ENCODE data around the gene TTC7B. TPM values are rescaled to one million over a fixed set of nuclear protein-coding genes. Genes with fewer than 3 reads are reported as not detected.

Gene TTC7B
- total RNA-seq, 4 donors from 2014 or later, result 0.18 to 53.6 (median 11.2) TPM

DNA sequence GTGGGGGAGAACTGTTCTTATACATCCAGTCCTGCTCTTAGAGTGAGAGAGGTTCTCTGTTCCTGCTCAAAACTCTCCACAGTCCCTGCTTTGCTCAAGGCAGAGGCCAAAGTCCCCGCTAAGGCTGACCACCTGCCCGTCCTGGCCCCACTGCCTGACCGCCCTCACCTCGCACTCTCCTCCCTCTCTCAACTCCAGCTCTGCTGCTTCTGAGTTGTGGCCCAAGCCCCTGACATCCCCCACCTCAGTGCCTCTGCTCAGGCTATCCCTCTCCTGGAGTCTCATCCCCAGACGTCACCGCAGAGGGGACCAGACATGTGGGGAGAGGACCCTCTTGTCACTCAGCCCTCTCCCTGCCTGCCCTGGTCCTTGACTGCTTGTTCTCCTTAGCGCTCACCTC, 308.8 kb downstream of the TTC7B start:
- Histone ChIP-seq H3K9me3 (no peaks in the 10 kb centered on the region), H3K4me3 (no peak overlapping the region), H3K27ac (no peak overlapping the region), H3K36me3 (no peaks in the 10 kb centered on the region), H3K27me3 (no peaks in the 10 kb centered on the region), H3K4me1 (peaks cover 0 to 25% (median 1%) of the 10 kb centered on the region in 4 donors)
- TF ChIP-seq CTCF (IDR thresholded peaks at IDR 0.05), result no peak
- TF ChIP-seq POLR2A (IDR thresholded peaks at IDR 0.05), result no peak
- no peak for DNase-seq

GRCh38 chr14:90506748-90507147, 309.5 kb downstream of the TTC7B start:
- DNase-seq, result no peak
- H3K36me3 ChIP-seq, result no peaks in the 10 kb centered on the region

DNA sequence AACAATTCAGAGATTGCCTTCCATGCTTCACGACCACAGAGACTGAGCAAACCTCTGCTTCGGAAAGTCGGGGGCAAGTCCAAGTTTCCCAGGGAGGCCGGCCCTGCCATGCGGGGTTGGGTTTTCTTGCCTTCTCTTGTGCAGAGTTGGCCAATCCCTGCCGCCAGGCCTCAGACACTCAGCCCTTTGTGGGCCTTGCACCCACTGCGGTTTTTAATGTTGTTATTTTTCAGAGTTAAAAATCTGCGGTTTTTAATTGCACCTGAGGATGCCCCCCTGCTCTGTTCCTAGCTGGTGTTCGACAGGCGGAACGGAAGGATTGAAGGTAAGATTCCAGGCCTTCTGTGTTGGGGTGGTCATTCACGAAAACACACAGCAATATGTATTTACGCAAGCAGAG, 310.7 kb downstream of the TTC7B start:
- Histone ChIP-seq H3K27ac (no peak overlapping the region), H3K9me3 (no peaks in the 10 kb centered on the region), H3K36me3 (no peaks in the 10 kb centered on the region), H3K4me1 (peaks cover 0 to 17% (median 0%) of the 10 kb centered on the region in 4 donors), H3K27me3 (no peaks in the 10 kb centered on the region), H3K4me3 (no peak overlapping the region)
- TF ChIP-seq CTCF (IDR thresholded peaks at IDR 0.05), result no peak
- TF ChIP-seq POLR2A (IDR thresholded peaks at IDR 0.05), result no peak
- no peak for DNase-seq

More at GRCh38 chr14:90506748-90507147, 309.5 kb downstream of the TTC7B start:
- H3K9me3 ChIP-seq, result no peaks in the 10 kb centered on the region
- peaks cover 0 to 20% (median 0%) of the 10 kb centered on the region in 4 donors for H3K4me1 ChIP-seq
- no peak overlapping the region for H3K27ac ChIP-seq
- no peak for TF ChIP-seq POLR2A (IDR thresholded peaks at IDR 0.05)
- no peak for TF ChIP-seq CTCF (IDR thresholded peaks at IDR 0.05)
- no peak overlapping the region for H3K4me3 ChIP-seq
- no peaks in the 10 kb centered on the region for H3K27me3 ChIP-seq

DNA sequence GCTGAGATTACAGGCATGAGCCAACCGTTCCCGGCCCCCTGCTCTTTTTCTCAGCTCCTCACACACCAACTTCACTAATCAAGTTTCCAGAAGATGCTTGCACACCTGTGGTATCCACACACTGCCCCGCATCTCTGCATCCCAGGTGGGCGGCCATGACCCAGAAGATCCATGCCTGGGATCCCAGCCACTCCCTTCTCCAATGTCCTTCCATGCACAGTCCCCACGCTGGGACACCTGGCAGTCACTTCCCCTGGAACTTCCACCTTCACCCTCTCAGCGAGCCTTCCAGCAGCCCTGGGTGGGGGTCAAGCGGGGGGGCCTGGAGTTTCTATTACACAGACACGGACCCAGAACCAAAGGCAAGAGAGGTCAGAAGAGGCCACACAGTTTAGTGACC, 311.6 kb downstream of the TTC7B start:
- H3K27me3 ChIP-seq, result no peaks in the 10 kb centered on the region
- no peak overlapping the region for H3K27ac ChIP-seq
- no peaks in the 10 kb centered on the region for H3K36me3 ChIP-seq
- no peak for DNase-seq
- TF ChIP-seq POLR2A (IDR thresholded peaks at IDR 0.05) (no peak), CTCF (IDR thresholded peaks at IDR 0.05) (no peak)
- no peak overlapping the region for H3K4me3 ChIP-seq
- peaks cover 0 to 10% (median 0%) of the 10 kb centered on the region in 4 donors for H3K4me1 ChIP-seq
- H3K9me3 ChIP-seq, result no peaks in the 10 kb centered on the region

DNA sequence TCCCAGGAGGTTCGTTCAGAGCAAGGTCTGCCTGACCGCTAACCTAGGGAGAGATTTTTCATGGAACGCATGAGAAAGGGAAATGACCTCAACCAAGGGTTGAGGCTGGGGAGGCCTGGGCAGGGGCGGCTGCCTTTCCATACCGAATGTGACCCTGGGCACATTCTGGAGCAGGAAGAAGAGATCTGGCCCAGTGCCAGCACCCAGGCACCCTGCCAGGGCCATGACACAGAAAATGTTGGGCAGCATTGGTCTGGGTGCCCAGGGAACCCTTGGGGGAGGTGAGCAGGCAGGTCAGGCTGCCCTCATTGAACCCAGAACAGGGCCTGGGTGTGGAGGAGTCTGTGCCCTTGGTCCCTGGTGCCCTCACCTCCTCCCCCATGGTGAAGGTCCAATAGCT, 312.6 kb downstream of the TTC7B start:
- Histone ChIP-seq H3K27me3 (no peaks in the 10 kb centered on the region), H3K4me3 (no peak overlapping the region), H3K36me3 (no peaks in the 10 kb centered on the region), H3K27ac (no peak overlapping the region), H3K9me3 (no peaks in the 10 kb centered on the region), H3K4me1 (peaks cover 0 to under 1% (median 0%) of the 10 kb centered on the region in 4 donors)
- TF ChIP-seq CTCF (IDR thresholded peaks at IDR 0.05) (no peak), POLR2A (IDR thresholded peaks at IDR 0.05) (no peak)
- DNase-seq, result no peak

- no peak for TF ChIP-seq POLR2A (IDR thresholded peaks at IDR 0.05)
- no peak for TF ChIP-seq CTCF (IDR thresholded peaks at IDR 0.05)
- H3K27ac ChIP-seq, result no peak overlapping the region
- no peaks in the 10 kb centered on the region for H3K4me1 ChIP-seq
- no peak overlapping the region for H3K4me3 ChIP-seq
- no peaks in the 10 kb centered on the region for H3K9me3 ChIP-seq
- H3K27me3 ChIP-seq, result no peaks in the 10 kb centered on the region
- H3K36me3 ChIP-seq, result no peaks in the 10 kb centered on the region
- no peak for DNase-seq
Measured at GRCh38 chr14:90502760-90503159, 313.5 kb downstream of the TTC7B start.

All from Peyer's patch (tissue), 4 donors.